GM18502 (cell line): Measurements from ENCODE around the gene TADA2A.
"Not testable (repeated sequence)": the region's sequence is repeated elsewhere in the genome, so short reads cannot be mapped to it uniquely, and the experiment has no call there.

Source experiments
- ATAC-seq: cut with Tn5 transposase; IDR thresholded peaks from one replicate; pipeline ENCODE4 v1.9.1; 2021; ENCODE audit warnings: mild to moderate bottlenecking; ENCODE audit not compliant: unreplicated experiment, poor library complexity

Gene TADA2A

GRCh38 chr17:37490022-37490587 lies 83.4 kb downstream of the TADA2A start:
- ATAC-seq, result peak; percentile 52

DNA sequence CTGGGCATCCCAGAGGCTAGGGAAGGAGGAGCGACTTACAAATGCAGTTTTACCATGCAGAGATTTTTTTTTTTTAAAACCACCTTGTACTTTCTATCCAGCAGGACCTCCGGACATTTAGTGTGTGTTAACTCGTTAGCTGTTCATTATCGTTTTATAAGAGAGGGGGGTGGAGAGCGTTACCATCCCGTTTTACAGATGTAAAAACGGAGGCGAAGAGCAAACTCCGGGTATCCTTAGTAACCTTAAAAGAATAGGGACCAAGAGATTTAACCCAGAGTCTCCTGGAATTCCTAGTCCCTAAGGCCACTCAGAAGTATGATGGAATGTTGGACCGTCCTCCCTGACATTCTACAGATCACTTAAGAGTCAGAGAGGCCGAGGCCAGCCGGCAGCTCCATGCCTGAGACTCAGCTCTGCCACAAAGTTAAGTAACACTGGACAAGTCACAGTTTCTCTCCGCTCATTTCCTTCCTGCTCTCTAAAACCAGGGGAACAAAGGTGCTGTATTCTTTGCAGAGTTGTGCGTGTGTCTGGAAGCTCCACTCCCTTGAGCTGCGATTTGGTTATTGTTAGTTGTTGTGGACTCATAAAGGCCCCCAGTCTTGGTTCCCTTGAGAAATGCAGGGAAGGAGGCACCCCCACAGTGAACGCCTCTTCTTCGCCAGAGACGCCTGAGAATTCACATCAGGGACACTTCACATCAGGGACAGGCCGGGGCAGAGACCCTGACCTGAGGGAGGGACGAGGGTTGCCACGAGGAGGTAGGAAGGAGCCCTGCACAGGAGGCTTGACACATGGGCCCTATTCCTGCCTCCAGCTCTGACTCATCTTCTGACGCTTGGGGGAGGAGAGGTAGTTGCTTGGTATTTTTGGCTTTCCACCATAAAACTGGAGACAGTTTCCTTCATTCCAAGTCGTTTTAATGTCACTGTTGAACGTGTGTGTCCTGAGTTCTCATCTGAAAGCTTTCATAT lies 84.2 kb downstream of the TADA2A start:
- ATAC-seq, result no peak

GRCh38 chr17:37492167-37492566 lies 85.5 kb downstream of the TADA2A start:
- ATAC-seq, result no peak

DNA sequence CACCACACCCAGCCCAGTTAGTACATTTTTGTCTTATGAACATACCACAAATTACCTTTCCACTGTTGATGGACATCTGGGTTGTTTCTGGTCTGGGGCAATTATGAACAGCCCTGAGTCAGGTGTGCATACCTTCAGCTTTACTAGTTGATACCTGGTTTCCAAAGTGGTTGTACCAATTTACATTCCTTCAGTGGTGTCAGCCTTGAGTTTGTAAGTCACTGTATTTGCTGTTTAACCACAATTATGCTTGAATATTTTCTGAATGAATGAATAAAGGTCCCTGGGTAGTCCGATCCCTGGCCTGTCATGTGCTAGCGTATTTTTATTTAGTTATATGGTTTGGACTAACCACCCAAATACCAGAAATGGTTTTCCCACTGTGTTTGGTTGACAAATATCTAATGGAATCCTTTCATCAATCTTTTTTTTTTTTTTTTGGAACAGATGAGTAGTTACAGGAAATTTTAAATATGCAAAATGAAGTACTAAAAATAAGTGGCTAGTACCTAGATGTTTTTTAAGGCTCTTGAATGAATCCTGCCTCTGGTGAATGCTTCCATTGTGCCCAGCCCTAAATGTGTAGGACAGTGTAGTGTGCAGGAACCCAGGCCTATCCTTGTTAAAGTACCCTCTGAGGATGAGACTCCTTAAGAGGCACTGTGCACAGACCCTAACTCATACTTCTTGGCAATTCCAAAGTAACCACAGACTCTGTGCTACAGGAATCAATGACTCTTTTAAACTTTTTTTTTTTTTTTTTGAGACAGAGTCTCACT lies 86.8 kb downstream of the TADA2A start:
- no peak for ATAC-seq

- no peak for ATAC-seq
These were observed 87.7 kb downstream of the TADA2A start for GRCh38 chr17:37494401-37494831.

- ATAC-seq, result no peak
These were observed 88.3 kb downstream of the TADA2A start for GRCh38 chr17:37494971-37495370.

DNA sequence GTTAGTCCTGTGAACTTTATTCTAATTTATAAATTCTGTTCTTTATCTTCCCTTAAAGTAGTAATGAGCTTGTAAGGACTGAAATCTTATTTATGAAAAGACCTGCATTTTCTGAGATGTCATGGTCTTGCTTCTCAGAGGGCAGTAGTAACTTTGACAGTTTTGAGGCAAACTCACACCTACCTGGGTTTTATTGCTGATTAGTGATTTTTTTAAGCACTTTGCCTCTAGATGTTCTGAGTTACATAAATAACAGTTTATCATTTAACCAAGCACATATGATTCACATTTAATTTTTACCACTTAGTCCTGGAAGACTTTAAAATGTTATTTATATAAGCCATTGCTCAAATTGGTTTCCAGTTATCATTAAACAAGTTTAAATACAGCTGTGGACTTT lies 93.7 kb downstream of the TADA2A start:
- ATAC-seq, result no peak

DNA sequence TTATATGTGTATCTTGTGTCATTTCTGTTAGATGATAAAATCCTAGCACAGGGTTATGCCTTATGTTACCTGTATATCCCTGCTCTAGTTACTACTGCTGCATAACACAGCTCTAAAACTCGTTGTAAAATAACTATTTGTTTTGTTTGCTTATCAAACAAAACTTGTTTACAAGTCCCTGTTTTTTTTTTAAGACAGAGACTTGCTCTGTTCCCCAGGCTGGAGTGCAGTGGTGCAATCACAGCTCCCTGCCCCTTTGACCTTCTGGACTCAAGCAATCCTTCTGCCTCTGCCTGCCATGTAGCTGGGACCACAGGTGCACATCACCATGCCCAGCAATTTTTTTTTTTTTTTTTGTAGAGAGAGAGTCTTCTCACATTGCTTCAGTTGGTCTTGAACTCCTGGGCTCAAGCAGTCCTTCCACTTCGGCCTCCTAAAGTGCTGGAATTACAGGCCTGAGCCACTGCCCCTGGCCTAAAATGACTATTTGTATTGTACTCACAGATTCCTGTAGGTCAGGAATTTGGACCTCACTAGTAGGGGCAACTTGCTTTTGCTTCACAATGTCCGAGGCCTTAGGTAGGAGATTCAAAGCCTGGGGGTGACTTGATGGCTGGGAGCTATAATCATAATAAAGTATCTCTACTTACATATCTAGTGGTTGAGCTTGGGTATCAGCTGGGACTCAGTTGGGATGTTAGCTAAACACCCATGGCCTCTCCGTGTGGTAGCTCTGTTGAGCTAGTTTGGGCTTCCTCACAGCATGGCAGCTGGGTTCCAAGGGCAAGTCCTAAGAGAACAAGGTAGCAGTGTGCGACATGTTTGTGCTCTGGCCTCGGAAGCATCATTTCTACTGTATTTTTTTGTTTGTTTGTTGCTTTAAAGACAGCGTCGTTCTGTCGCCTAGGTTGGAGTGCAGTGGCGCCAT lies 95.6 kb downstream of the TADA2A start:
- no peak for ATAC-seq

DNA sequence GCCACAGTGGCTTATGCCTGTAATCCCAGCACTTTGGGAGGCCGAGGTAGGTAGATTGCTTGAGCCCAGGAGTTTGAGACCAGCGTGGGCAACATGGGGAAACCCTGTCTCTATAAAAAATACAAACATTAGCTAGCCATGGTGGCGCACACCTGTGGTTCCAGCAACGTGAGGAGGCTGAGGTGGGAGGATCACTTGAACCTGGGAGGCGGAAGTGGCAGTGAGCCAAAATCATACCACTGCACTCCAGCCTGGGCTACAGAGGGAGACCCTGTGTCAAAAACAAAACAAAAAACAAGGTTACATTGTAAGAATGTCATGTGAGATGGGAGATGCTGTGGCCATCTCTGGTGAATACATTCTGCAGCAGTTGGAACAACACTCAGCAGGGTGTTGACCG lies 96.5 kb downstream of the TADA2A start:
- ATAC-seq, result no peak

DNA sequence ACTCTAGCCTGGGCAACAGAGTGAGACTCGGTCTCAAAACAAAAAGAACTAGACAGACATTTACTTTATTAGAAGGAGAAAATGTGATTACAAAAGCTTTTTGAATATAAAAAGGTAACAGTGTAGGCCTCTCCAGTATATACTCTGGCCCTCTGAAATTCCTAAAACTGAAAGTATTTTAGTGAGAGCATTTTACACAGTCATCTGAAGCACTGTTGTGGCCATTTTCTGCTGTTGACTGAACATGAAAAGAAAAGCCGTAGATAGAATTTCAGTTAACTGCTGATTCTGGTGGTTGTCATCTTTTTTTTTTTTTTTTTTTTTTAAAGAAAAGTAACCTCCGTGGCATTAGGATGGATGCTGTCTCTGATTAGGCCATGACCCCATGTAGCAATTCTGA lies 98.6 kb downstream of the TADA2A start:
- no peak for ATAC-seq

- no peak for ATAC-seq
These were observed 100.0 kb downstream of the TADA2A start for GRCh38 chr17:37506678-37507077.

- no peak for ATAC-seq
These were observed 100.4 kb downstream of the TADA2A start for GRCh38 chr17:37507111-37507510.

DNA sequence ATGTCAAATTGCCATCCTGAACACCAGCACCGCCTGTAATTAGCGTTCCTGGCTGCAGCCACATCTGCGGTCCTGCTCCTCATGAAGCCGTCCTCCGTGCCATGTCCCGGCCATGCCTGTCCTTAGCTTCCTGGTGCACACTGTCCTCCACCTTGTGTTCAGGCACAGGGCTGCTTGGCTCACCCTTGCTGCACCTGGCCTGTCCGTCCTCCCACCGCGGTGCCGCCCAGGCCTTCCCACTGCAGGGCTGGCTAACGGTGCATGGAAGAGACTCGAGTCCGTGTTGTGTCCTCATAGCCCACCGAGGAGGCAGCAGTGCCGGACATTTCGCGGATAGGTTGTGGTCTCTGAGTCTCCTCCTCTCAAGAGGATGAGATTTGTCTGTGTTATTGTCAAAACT lies 103.4 kb downstream of the TADA2A start:
- ATAC-seq, result no peak

GRCh38 chr17:37511642-37512041 lies 105.0 kb downstream of the TADA2A start:
- ATAC-seq, result not testable (repeated sequence)

DNA sequence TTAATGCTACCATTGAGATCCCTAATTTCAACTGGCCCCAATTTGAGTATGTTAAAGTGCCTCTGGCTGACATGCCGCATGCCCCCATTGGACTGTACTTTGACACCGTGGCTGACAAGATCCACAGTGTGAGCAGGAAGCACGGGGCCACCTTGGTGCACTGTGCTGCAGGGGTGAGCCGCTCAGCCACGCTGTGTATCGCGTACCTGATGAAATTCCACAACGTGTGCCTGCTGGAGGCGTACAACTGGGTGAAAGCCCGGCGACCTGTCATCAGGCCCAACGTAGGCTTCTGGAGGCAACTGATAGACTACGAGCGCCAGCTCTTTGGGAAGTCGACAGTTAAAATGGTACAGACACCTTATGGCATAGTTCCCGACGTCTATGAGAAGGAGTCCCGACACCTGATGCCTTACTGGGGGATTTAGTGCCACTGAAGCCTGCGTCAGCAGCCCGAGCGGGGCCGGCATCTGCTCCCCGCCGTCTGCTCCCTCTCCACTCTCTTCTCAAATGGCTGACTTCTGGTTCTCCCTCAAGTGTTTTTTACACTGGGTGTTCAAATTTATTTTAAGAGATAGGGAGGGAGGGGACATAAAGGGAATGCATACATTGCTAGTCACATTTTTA lies 105.9 kb downstream of the TADA2A start:
- ATAC-seq, result no peak

GRCh38 chr17:37513711-37514110 lies 107.0 kb downstream of the TADA2A start:
- ATAC-seq, result no peak

DNA sequence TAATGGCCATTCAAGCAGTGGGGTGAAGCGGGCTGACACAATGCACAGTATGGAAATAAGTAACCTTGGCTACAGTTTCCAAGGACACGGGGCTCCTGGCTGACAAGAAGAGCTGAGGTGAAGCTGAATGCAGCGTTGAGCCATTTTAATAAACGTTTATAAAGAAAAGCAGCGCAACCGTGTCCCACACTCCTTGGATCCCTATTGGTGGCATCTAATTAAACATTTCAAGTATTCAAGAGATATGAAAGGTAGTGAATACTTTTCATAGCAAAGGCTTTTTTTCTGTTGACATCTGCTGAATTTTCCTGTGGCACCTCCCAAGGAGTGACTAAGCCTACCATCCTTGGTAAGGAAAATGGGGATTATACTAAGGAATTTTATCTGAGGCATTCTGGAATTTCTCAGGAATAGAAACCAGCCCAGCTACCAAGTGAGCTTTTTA lies 109.5 kb downstream of the TADA2A start:
- no peak for ATAC-seq

- ATAC-seq, result no peak
These were observed 111.2 kb downstream of the TADA2A start for GRCh38 chr17:37517881-37518280.

DNA sequence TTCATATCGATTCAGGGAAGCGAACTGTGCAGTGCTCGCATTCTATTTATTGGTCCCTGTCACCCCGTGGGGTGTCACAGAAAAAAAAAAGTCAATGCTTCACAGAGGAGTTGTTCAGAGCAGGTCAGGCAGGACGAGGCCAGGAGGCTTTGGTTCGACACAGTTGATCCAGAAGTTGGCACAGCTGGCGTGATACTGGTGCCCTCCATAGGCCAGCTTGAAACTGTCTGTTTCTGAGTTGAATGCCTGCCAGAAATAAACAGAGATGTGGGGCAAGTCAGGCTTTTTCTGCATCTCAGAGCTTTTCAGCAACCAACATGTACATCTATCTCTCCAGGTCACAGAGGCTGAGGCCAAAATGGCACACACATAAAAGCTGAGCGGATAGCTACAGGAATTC lies 112.1 kb downstream of the TADA2A start:
- no peak for ATAC-seq
